Subcutaneous adipose tissue (tissue), 4 donors: ENCODE data around the gene BOLA1. TPM values are rescaled to one million over a fixed set of nuclear protein-coding genes. Genes with fewer than 3 reads are reported as not detected.

ENCODE experiments used
- CTCF ChIP-seq: fragments of 450-650 bp; IDR thresholded peaks from one replicate; pipeline ENCODE4 v1.5.1; 2016; ENCODE audit warnings: low read depth, mild to moderate bottlenecking, control low read depth, antibody characterized with exemption, moderate library complexity
- total RNA-seq, 4 donors: library from RNA; depleted of rRNA; stranded (reverse); fragments of >200 nt; gene quantifications; one replicate each; pipeline ENCODE4 v1.1.0, GENCODE V29; 2016

Gene BOLA1, protein sequence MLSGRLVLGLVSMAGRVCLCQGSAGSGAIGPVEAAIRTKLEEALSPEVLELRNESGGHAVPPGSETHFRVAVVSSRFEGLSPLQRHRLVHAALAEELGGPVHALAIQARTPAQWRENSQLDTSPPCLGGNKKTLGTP
- total RNA-seq: 10 to 100 TPM; 19.7 to 31.6 (median 23.0) TPM

DNA sequence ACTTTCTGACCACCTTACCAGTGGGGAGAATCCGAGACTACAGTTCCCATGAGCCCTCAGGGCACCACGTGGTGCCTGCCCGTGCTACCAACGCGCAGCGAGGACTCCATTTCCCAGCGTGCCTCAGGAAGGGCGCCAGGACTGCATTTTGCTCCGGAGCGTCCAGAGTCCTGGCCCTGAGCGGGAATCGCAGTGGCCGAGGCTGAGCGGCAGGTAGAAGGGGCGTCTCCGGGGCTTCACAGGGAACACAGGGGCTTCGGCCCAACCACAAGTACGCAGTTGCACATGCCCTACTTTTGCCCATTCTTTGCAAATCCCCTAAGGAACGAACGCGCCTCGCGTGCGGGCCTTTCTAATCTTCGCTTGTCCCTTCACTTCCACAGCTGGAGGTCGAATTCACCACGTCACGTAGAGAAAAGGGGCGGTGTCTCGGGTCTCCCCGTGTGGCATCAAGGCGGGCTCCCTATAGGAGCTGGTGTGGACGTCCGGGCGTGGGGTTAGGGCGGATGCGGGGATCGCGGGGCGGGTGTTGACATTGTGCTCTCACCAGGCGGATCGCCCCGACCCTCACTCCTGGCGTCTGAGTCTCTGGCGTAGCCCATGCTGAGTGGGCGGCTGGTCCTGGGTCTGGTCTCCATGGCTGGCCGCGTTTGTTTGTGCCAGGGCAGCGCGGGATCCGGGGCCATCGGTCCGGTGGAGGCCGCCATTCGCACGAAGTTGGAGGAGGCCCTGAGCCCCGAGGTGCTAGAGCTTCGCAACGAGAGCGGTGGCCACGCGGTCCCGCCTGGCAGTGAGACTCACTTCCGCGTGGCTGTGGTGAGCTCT, at the start of gene BOLA1:
BOLA1 (plus strand) TSS at position 109 of the 825 bp plus-strand sequence; CDS start at position 601, 492 bp downstream.
- no peak for TF ChIP-seq CTCF

- TF ChIP-seq CTCF: no peak
Measured at GRCh38 chr1:149849947-149850360, 49.4 kb upstream of the BOLA1 start.

GRCh38 chr1:149877211-149877946, 22.0 kb upstream of the BOLA1 start:
- TF ChIP-seq CTCF: no peak

GRCh38 chr1:149879556-149879955, 19.8 kb upstream of the BOLA1 start:
- TF ChIP-seq CTCF: no peak

DNA sequence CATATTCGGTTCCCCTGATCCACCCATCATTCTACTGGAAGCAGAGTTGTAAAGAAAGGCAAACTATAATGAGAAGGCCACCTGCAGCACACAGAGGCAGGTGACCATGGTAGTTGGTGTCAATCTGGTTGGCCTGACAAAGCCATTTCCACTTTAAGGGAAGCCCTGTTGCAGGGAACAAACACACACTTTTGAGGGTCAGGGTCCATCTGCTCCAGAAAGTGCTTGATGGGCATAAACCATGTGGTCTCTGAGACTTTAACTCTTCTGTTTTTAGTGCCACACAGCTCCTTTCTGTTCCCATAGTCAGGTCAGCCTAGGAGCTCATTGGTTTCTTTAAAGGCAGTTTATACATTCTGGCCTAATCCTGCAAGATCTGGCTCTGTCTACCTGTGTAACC, 17.5 kb upstream of the BOLA1 start:
- TF ChIP-seq CTCF: no peak

GRCh38 chr1:149883598-149884247, 15.6 kb upstream of the BOLA1 start:
- TF ChIP-seq CTCF: no peak
